ENCODE results near the gene RUNX1. TPM values are rescaled to one million over a fixed set of nuclear protein-coding genes. Genes with fewer than 3 reads are reported as not detected.

The RUNX1 gene
- total RNA-seq, 3 donors from 2014 or later = 24.8 to 165 (median 127) TPM

GRCh38 chr21:34788879-34789278, 260.2 kb downstream of the RUNX1 start:
- H3K27me3 ChIP-seq = no peaks in the 10 kb centered on the region
- H3K4me3 ChIP-seq = no peak overlapping the region
- H3K36me3 ChIP-seq = peaks cover 8% of the 10 kb centered on the region
- no peak overlapping the region for H3K27ac ChIP-seq
- intact Hi-C loops (cut with DNase I; ENCODE audit: low total_unique reads) = no loop called here
- peaks cover 0 to 1% of the 10 kb centered on the region in 2 donors for H3K4me1 ChIP-seq
- H3K9me3 ChIP-seq = no peaks in the 10 kb centered on the region
- TF ChIP-seq POLR2A (IDR thresholded peaks at IDR 0.05) (no peak), CTCF (IDR thresholded peaks at IDR 0.05) (no peak), POLR2AphosphoS5 (IDR thresholded peaks at IDR 0.05) (no peak)
- no peak for DNase-seq (ENCODE audit: low spot score in 2 of 2)

- Histone ChIP-seq H3K9me3 (no peaks in the 10 kb centered on the region), H3K27ac (no peak overlapping the region), H3K4me1 (no peaks in the 10 kb centered on the region), H3K36me3 (no peaks in the 10 kb centered on the region), H3K4me3 (no peak overlapping the region), H3K27me3 (no peaks in the 10 kb centered on the region)
- intact Hi-C loops (cut with DNase I; ENCODE audit: low total_unique reads) = no loop called here
- no peak for DNase-seq (ENCODE audit: low spot score in 2 of 2)
- TF ChIP-seq CTCF (IDR thresholded peaks at IDR 0.05) = no peak
- TF ChIP-seq POLR2AphosphoS5 (IDR thresholded peaks at IDR 0.05) = no peak
- TF ChIP-seq POLR2A (IDR thresholded peaks at IDR 0.05) = no peak
Measured at GRCh38 chr21:34783815-34784214, 265.3 kb downstream of the RUNX1 start.

- no peaks in the 10 kb centered on the region for H3K4me1 ChIP-seq
- no peak for TF ChIP-seq POLR2AphosphoS5 (IDR thresholded peaks at IDR 0.05)
- no peak for TF ChIP-seq CTCF (IDR thresholded peaks at IDR 0.05)
- no peak for TF ChIP-seq POLR2A (IDR thresholded peaks at IDR 0.05)
- H3K4me3 ChIP-seq = no peak overlapping the region
- H3K27ac ChIP-seq = no peak overlapping the region
- no peaks in the 10 kb centered on the region for H3K27me3 ChIP-seq
- H3K36me3 ChIP-seq = no peaks in the 10 kb centered on the region
- intact Hi-C loops (cut with DNase I; ENCODE audit: low total_unique reads) = no loop called here
- no peaks in the 10 kb centered on the region for H3K9me3 ChIP-seq
- DNase-seq (ENCODE audit: low spot score in 2 of 2) = no peak
Measured at GRCh38 chr21:34782506-34783360, 266.4 kb downstream of the RUNX1 start.

GRCh38 chr21:34781526-34781925, 267.6 kb downstream of the RUNX1 start:
- DNase-seq (ENCODE audit: low spot score in 2 of 2) = no peak
- intact Hi-C loops (cut with DNase I; ENCODE audit: low total_unique reads) = loop anchor here (2.0 kb wide), 1 partner anchor 51 kb away; no protein-coding TSS in a partner anchor
- H3K27ac ChIP-seq = no peak overlapping the region

More at GRCh38 chr21:34781526-34781925, 267.6 kb downstream of the RUNX1 start:
- H3K4me1 ChIP-seq = no peaks in the 10 kb centered on the region
- H3K9me3 ChIP-seq = no peaks in the 10 kb centered on the region
- H3K36me3 ChIP-seq = no peaks in the 10 kb centered on the region
- no peaks in the 10 kb centered on the region for H3K27me3 ChIP-seq
- TF ChIP-seq POLR2A (IDR thresholded peaks at IDR 0.05) (no peak), CTCF (IDR thresholded peaks at IDR 0.05) (no peak), POLR2AphosphoS5 (IDR thresholded peaks at IDR 0.05) (no peak)
- H3K4me3 ChIP-seq = no peak overlapping the region
